LNCAP (cell line): ENCODE results near the gene BCL7A.

Source experiments
- CTCF ChIP-seq: fragments of 450-650 bp; IDR thresholded peaks from 2 replicates; pipeline ENCODE4 v1.5.1; 2017; ENCODE audit warnings: mild to moderate bottlenecking

The BCL7A gene

DNA sequence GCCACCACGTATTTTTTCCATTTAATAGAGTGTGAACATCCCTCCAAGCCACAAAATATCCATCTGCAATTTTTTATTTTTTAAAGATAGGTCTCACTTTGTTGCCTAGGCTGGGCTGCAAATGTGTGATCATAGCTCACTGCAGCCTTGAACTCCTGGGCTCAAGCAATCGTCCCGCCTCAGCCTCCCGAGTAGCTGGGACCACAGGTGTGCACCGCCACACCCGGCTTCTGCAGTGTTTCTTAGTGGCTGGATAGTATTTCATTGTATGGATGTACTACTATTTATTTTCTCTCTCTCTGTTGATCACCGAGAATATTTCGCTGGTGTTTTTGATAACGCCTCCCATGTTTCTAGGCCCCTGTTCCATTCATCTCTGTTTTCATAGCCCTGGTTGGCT lies 74.3 kb downstream of the BCL7A start:
- no peak for TF ChIP-seq CTCF

- TF ChIP-seq CTCF: no peak
These were observed 75.0 kb downstream of the BCL7A start for GRCh38 chr12:122096591-122097149.

GRCh38 chr12:122097584-122097926 lies 75.9 kb downstream of the BCL7A start:
- TF ChIP-seq CTCF: no peak

DNA sequence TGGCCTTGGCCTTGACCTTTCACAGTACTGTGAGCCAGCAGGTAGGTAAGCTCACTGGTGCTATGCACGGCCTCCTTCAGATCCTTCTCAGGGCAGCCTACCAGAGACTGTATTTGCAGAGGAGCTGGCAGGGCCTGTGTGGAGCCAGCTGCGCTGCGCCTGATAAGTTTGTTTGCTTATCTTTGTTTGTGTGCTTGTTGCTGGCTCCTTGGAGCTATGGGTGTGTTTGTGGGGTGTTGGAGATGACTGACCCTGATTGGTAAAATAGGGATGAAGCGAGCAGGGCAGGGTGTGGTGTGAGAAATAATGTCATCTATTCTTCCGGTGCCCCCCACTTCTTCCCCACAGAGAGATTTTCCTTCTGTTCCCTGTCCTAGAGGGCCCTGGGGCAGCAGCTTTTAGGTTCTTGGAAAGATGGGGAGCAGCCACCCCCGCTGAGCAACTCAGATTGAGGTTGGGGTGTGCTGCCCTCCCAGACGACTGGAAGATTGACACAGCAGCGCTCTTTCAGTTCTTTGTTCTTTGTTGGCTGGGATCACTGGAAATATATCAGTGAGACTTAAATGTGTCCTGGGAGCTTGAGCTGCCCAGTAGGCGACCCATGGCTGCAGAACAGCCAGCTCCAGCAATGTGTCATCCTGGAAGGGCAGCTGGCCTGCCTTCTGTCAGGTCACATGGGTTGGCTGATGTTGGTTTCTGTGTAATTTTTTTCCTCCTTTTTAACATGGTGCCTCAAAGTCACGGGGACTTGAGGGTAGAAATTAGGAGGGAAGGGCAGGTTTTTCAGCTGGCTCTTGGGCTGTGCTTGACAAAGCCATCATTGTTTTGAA lies 76.5 kb downstream of the BCL7A start:
- TF ChIP-seq CTCF: no peak

- TF ChIP-seq CTCF: no peak
These were observed 77.6 kb downstream of the BCL7A start for GRCh38 chr12:122099280-122099749.

- TF ChIP-seq CTCF: no peak
These were observed 78.2 kb downstream of the BCL7A start for GRCh38 chr12:122099856-122100255.

DNA sequence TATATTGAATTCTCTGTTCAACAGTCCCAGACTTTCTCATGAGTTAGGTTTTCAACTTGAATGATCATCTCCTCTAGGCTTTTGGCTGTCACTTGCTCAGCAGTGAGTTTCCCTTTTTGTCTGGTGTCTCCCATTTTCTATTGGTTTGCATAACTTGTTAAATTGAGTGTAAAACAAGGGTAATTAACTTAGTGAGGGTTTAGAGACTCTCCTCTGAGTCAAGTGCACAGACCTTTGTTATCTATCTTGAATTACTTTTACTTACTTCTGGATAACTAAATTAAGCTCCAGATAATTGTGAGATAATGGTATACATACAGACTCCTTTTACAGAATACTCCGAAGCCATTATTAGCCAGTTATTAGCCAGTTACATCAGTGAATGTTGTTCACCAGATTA lies 78.9 kb downstream of the BCL7A start:
- TF ChIP-seq CTCF: no peak
